ENCODE data around the gene C18orf32. TPM values are rescaled to one million over a fixed set of nuclear protein-coding genes. Genes with fewer than 3 reads are reported as not detected.

C18orf32 gene
- total RNA-seq, 4 donors from 2014 or later, result 42.7 to 85.6 (median 65.0) TPM

DNA sequence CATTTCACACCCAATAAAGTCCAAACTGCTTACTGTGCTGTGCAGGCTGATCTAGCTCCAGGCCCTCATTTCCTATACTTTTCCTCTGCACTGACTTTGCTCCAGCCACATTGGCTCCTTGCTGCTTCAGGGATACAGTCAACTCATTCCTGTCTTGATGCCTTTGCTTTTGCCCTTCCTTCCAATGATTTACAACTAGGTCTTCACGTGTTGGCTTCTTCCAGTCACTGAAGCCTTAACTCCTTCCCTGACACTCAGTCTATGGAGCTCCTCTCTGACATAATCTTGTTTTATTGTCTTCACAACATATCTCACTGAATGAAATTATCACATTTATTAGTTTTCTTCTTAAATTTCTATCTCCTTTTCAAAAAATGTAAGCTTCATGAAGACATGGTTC is 16.9 kb upstream of the C18orf32 start:
- H3K27me3 ChIP-seq, result no peaks in the 10 kb centered on the region
- no peak for DNase-seq
- no peaks in the 10 kb centered on the region for H3K9me3 ChIP-seq
- H3K4me1 ChIP-seq, result no peaks in the 10 kb centered on the region
- no peak overlapping the region for H3K27ac ChIP-seq
- intact Hi-C loops (cut with DNase I), result no loop called here
- H3K4me3 ChIP-seq (replicated peaks in 1 of 3), result no peak overlapping the region
- WGBS, 2 donors, result 43 to 47% methylated on average over 1 of the region's 1 CpG
- H3K36me3 ChIP-seq, result no peaks in the 10 kb centered on the region
- TF ChIP-seq, protein P1, sequence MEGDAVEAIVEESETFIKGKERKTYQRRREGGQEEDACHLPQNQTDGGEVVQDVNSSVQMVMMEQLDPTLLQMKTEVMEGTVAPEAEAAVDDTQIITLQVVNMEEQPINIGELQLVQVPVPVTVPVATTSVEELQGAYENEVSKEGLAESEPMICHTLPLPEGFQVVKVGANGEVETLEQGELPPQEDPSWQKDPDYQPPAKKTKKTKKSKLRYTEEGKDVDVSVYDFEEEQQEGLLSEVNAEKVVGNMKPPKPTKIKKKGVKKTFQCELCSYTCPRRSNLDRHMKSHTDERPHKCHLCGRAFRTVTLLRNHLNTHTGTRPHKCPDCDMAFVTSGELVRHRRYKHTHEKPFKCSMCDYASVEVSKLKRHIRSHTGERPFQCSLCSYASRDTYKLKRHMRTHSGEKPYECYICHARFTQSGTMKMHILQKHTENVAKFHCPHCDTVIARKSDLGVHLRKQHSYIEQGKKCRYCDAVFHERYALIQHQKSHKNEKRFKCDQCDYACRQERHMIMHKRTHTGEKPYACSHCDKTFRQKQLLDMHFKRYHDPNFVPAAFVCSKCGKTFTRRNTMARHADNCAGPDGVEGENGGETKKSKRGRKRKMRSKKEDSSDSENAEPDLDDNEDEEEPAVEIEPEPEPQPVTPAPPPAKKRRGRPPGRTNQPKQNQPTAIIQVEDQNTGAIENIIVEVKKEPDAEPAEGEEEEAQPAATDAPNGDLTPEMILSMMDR (IDR thresholded peaks at IDR 0.05), result no peak
- no peak for TF ChIP-seq POLR2A (IDR thresholded peaks at IDR 0.05)

DNA sequence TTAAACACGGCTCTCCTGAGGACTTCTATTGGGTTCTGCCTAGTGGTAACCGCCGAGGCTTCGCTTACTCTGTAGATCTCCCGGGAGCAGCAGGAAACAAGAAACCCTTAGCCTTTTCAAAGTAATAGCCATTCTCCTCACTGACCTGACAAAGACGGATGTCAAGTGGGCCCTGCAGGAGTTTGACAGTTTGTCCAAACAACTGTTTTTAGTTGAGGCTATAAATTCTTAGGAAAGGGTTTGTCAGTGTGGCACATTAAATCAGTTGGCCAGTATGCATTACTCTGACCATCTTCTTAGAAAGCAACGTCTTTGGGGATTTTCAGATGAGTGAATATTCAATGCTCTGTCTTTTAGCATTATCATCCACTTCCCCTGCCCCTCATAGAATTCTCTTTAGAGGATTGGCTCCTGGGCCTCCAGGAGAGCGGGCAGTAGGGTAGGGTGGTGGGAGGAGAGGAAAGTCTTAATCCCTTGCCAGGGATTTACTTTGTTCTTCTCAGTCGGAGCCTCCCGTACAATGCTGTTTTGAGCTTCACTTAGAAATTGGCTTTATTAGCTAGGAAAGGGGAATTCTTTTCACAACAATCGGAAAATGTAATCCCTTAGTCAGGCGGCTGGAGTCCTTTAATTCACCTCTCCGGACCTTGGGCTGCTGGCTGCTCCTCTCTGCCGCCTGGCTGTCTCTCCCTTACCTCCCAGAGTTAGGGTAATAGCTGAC is 13.3 kb upstream of the C18orf32 start:
- no peak overlapping the region for H3K27ac ChIP-seq
- intact Hi-C loops (cut with DNase I), result no loop called here
- no peak for DNase-seq
- H3K4me1 ChIP-seq, result no peaks in the 10 kb centered on the region
- H3K27me3 ChIP-seq, result no peaks in the 10 kb centered on the region
- no peak overlapping the region for H3K4me3 ChIP-seq (replicated peaks in 1 of 3)
- WGBS, 2 donors, result 73 to 75% methylated on average over 14 of the region's 14 CpGs
- H3K9me3 ChIP-seq, result no peaks in the 10 kb centered on the region
- TF ChIP-seq POLR2A (IDR thresholded peaks at IDR 0.05), result no peak
- TF ChIP-seq, protein P1 (IDR thresholded peaks at IDR 0.05), result no peak
- H3K36me3 ChIP-seq, result no peaks in the 10 kb centered on the region

DNA sequence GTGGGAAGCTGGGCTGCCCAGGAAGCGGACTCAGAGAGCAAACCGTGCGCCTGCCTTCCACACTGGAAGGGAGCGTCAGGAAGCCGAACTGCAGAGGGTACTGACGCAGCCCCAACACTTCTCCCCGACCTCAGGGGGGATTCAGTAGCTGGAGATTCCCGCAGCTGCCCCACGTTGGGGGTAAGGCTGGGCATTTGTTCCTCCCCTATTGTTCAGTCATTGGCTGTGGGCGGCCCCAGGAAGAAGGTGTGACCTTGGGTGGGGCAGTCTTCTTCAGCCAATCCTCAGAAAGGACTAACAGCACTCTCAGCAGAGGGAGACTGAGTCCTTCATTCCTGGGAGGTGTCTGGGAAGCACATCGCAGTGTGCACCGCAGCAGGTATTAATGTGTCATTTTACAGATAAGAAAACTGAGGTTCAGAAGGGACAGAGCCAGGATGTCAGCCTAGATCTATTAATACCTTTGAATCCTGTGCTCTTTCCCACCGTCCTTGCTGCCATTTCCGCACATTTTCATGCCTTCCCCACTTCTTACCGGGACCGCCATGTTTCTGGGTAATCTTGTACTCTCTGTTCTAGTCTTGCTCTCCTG is 12.1 kb upstream of the C18orf32 start:
- Histone ChIP-seq H3K4me1 (no peaks in the 10 kb centered on the region), H3K27ac (no peak overlapping the region), H3K9me3 (no peaks in the 10 kb centered on the region), H3K27me3 (no peaks in the 10 kb centered on the region), H3K36me3 (no peaks in the 10 kb centered on the region), H3K4me3 (replicated peaks in 1 of 3) (no peak overlapping the region)
- TF ChIP-seq, protein P1 (IDR thresholded peaks at IDR 0.05), result no peak
- TF ChIP-seq POLR2A (IDR thresholded peaks at IDR 0.05), result no peak
- WGBS, 2 donors, result 84 to 85% methylated on average over 15 to 16 of the region's 16 CpGs
- intact Hi-C loops (cut with DNase I), result no loop called here
- no peak for DNase-seq

DNA sequence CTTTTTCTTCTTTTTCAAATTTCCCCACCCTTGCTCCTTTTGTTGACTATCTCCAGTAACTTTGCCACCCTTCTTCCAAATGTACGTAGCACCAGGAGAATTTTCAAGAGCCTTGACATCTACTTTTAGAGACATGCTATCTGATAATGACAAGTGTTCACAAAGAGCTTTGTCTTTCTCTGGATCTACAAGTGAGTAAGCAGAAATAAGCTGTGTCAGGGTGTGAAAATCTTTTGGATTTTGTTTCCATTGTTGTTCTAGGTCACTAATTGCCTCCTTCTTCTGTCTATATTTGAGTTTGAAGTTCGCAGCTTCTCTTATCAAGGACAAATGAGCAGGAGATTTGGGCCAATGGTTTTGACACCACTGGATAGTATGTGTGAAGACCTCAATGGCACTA is 8.4 kb upstream of the C18orf32 start:
- no peak overlapping the region for H3K27ac ChIP-seq
- H3K4me3 ChIP-seq (replicated peaks in 1 of 3), result no peak overlapping the region
- 66 to 96% methylated on average over 2 of the region's 2 CpGs for WGBS, 2 donors
- H3K9me3 ChIP-seq, result no peaks in the 10 kb centered on the region
- no peak for DNase-seq
- no peaks in the 10 kb centered on the region for H3K27me3 ChIP-seq
- peaks cover 6 to 10% of the 10 kb centered on the region in 2 donors for H3K4me1 ChIP-seq
- peaks cover 2 to 11% of the 10 kb centered on the region in 2 donors for H3K36me3 ChIP-seq
- no peak for TF ChIP-seq POLR2A (IDR thresholded peaks at IDR 0.05)
- TF ChIP-seq, protein P1 (IDR thresholded peaks at IDR 0.05), result no peak
- intact Hi-C loops (cut with DNase I), result no loop called here

DNA sequence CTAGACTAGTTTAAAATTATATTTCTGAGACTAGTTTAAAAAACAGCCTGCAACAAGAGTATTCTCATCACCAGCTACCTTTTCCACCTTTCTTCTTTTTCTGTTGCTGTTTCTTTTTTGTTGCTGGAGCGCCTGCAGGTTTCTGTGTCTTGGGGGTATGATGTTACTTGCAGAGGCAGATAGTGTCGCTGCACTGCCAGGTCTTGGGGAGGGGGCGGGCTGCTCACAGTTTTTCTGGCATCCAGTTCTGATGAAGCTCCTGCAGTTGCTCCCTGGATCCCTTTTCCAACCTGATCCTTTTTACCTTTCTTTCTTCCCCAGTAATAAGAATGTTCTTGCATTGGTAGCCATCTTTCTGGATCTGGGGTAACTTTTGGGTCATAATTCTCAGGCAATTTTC is 8.0 kb upstream of the C18orf32 start:
- H3K27ac ChIP-seq, result no peak overlapping the region
- H3K4me3 ChIP-seq (replicated peaks in 1 of 3), result no peak overlapping the region
- peaks cover 6 to 15% of the 10 kb centered on the region in 2 donors for H3K36me3 ChIP-seq
- no peak for DNase-seq
- TF ChIP-seq POLR2A (IDR thresholded peaks at IDR 0.05), result no peak
- TF ChIP-seq, protein P1 (IDR thresholded peaks at IDR 0.05), result no peak
- 90 to 93% methylated on average over 3 of the region's 3 CpGs for WGBS, 2 donors
- no peaks in the 10 kb centered on the region for H3K27me3 ChIP-seq
- peaks cover 6 to 14% of the 10 kb centered on the region in 2 donors for H3K4me1 ChIP-seq
- intact Hi-C loops (cut with DNase I), result no loop called here
- H3K9me3 ChIP-seq, result no peaks in the 10 kb centered on the region

Measured in thyroid gland (tissue), 4 donors.